MCF 10A (cell line): ENCODE data around the gene CLC. TPM values are rescaled to one million over a fixed set of nuclear protein-coding genes. Genes with fewer than 3 reads are reported as not detected.

Experiments used
- BruUV-seq: library from RNA; stranded (reverse); fragments of 400-500 nt; replicated peaks from 2 replicates; lab custom pipeline; 2021; lab: Mats Ljungman, UMichigan
- CTCF ChIA-PET: fragments of 300-600 bp; sonication (Branson Sonifier 250); formaldehyde crosslinking; extraction: SDS; loops from one replicate; lab custom pipeline; 2021; ENCODE audit warnings: antibody characterized with exemption, inconsistent platforms; lab: Yijun Ruan, JAX
- POLR2A ChIA-PET: fragments of 300-600, 350-650 bp; sonication (Branson Sonifier 250); formaldehyde crosslinking; extraction: SDS; loops from one replicate; lab custom pipeline; 2020; ENCODE audit warnings: antibody characterized with exemption, inconsistent platforms; lab: Yijun Ruan, JAX
- DNase-seq: peaks from one replicate; pipeline ENCODE4 v3.0.0-alpha.2; 2018; ENCODE audit not compliant: unreplicated experiment
- H3K27ac Mint-ChIP-seq: one replicate; pipeline ENCODE4 v1.8.0; 2022; ENCODE audit warnings: mild to moderate bottlenecking, low read depth, mixed read lengths; ENCODE audit not compliant: unreplicated experiment
- H3K27me3 Mint-ChIP-seq: one replicate; pipeline ENCODE4 v1.8.0; 2022; ENCODE audit warnings: mixed read lengths; ENCODE audit not compliant: insufficient read depth, unreplicated experiment
- H3K36me3 Mint-ChIP-seq: one replicate; pipeline ENCODE4 v1.8.0; 2022; ENCODE audit warnings: mild to moderate bottlenecking, moderate library complexity, mixed read lengths; ENCODE audit not compliant: insufficient read depth, unreplicated experiment
- H3K4me1 Mint-ChIP-seq: one replicate; pipeline ENCODE4 v1.8.0; 2022; ENCODE audit warnings: mixed read lengths; ENCODE audit not compliant: insufficient read depth, unreplicated experiment
- H3K4me3 Mint-ChIP-seq: one replicate; pipeline ENCODE4 v1.8.0; 2022; ENCODE audit warnings: mild to moderate bottlenecking, moderate library complexity, mixed read lengths; ENCODE audit not compliant: unreplicated experiment
- H3K9me3 Mint-ChIP-seq: one replicate; pipeline ENCODE4 v1.8.0; 2022; ENCODE audit warnings: mixed read lengths; ENCODE audit not compliant: unreplicated experiment
- CTCF ChIP-seq: fragments of 200-600 bp; IDR thresholded peaks from one replicate; pipeline ENCODE4 v1.8.0; 2022; ENCODE audit warnings: antibody characterized with exemption, mild to moderate bottlenecking; ENCODE audit not compliant: unreplicated experiment
- intact Hi-C: fragments of 100-400 bp; cut with micrococcal nuclease; formaldehyde crosslinking; loops from 2 replicates; pipeline ENCODE4 v1.14.1; 2022
- total RNA-seq: library from RNA; stranded (reverse); gene quantifications from 2 replicates; pipeline ENCODE4 v1.2.3, GENCODE V29; 2022

The CLC gene
- total RNA-seq, 1 experiment from 2014 or later: not detected

- intact Hi-C loops: no loop called here
- H3K9me3 Mint-ChIP-seq: no peaks in the 10 kb centered on the region
- TF ChIP-seq CTCF: no peak
- no peak for DNase-seq
- ChIA-PET CTCF (interaction anchor here (1.1 to 1.3 kb wide), 2 partner anchors 11 to 36 kb away, joined by 3 to 4 read pairs; no protein-coding TSS in a partner anchor), POLR2A (no interaction called here)
- no peak overlapping the region for H3K4me3 Mint-ChIP-seq
- H3K4me1 Mint-ChIP-seq: no peaks in the 10 kb centered on the region
- no TSS peak for BruUV-seq
- peaks cover 62% of the 10 kb centered on the region for H3K27me3 Mint-ChIP-seq
- H3K36me3 Mint-ChIP-seq: no peaks in the 10 kb centered on the region
- H3K27ac Mint-ChIP-seq: no peak overlapping the region
These were observed 4.0 kb downstream of the CLC start for GRCh38 chr19:39733841-39734240.

- peaks cover 64% of the 10 kb centered on the region for H3K27me3 Mint-ChIP-seq
- CTCF ChIA-PET: interaction anchor here (0.9 kb wide), 1 partner anchor 11 kb away, joined by 3 read pairs; no protein-coding TSS in a partner anchor
- no peaks in the 10 kb centered on the region for H3K36me3 Mint-ChIP-seq
These were observed 6.1 kb downstream of the CLC start for GRCh38 chr19:39731685-39732084.

GRCh38 chr19:39729594-39729993 lies 8.2 kb downstream of the CLC start:
- no peak overlapping the region for H3K4me3 Mint-ChIP-seq
- POLR2A ChIA-PET: no interaction called here
- no peak for TF ChIP-seq CTCF
- H3K27ac Mint-ChIP-seq: no peak overlapping the region
- no peaks in the 10 kb centered on the region for H3K4me1 Mint-ChIP-seq
- peaks cover 66% of the 10 kb centered on the region for H3K27me3 Mint-ChIP-seq
- no peak for DNase-seq
- no peaks in the 10 kb centered on the region for H3K9me3 Mint-ChIP-seq
- CTCF ChIA-PET: no interaction called here
- intact Hi-C loops: no loop called here
- BruUV-seq: no TSS peak
- H3K36me3 Mint-ChIP-seq: no peaks in the 10 kb centered on the region

More at GRCh38 chr19:39731685-39732084, 6.1 kb downstream of the CLC start:
- H3K27ac Mint-ChIP-seq: no peak overlapping the region
- no peak for DNase-seq
- no TSS peak for BruUV-seq
- intact Hi-C loops: no loop called here
- TF ChIP-seq CTCF: no peak
- no peaks in the 10 kb centered on the region for H3K9me3 Mint-ChIP-seq
- no peak overlapping the region for H3K4me3 Mint-ChIP-seq
- no peaks in the 10 kb centered on the region for H3K4me1 Mint-ChIP-seq
- POLR2A ChIA-PET: no interaction called here

- no peaks in the 10 kb centered on the region for H3K4me1 Mint-ChIP-seq
- BruUV-seq: no TSS peak
- no peak overlapping the region for H3K4me3 Mint-ChIP-seq
- H3K9me3 Mint-ChIP-seq: no peaks in the 10 kb centered on the region
- POLR2A ChIA-PET: no interaction called here
- no peaks in the 10 kb centered on the region for H3K36me3 Mint-ChIP-seq
- intact Hi-C loops: no loop called here
- CTCF ChIA-PET: no interaction called here
- H3K27ac Mint-ChIP-seq: no peak overlapping the region
- TF ChIP-seq CTCF: no peak
- no peak for DNase-seq
- peaks cover 55% of the 10 kb centered on the region for H3K27me3 Mint-ChIP-seq
These were observed 9.8 kb downstream of the CLC start for GRCh38 chr19:39728040-39728439.
